Body of pancreas (tissue), 4 donors: ENCODE results near the gene ACSF2.

Source experiments
- CTCF ChIP-seq, 7 experiments: fragments of 450-650 bp in 4 of 7; fragments of 200-600 bp in 3 of 7; sonication (generic) in 3 of 7; IDR thresholded peaks; one replicate each; pipeline ENCODE4 v1.5.1; 2016 to 2019; ENCODE audit warnings: antibody characterized with exemption in 7 of 7
- POLR2A ChIP-seq, 3 donors: fragments of 450-650 bp; IDR thresholded peaks; one replicate each; pipeline ENCODE4 v1.6.1; 2016; ENCODE audit warnings: antibody characterized with exemption in 3 of 3, mild to moderate bottlenecking in 2 of 3

- TF ChIP-seq POLR2A (IDR thresholded peaks at IDR 0.05) (no peak), CTCF (IDR thresholded peaks at IDR 0.05) (no peak)
Measured at GRCh38 chr17:50460831-50461526, 35.0 kb downstream of the ACSF2 start.
